Activated T-cell treated with anti-CD3 and anti-CD28 coated beads, Interleukin-2, amount 50 U/mL, for 24 hours (primary cell): ENCODE measurements around the gene SH3BP2.
"Not testable (repeated sequence)": the region's sequence is repeated elsewhere in the genome, so short reads cannot be mapped to it uniquely, and the experiment has no call there.

Source experiments
- DNase-seq: peaks from one replicate; pipeline ENCODE4 v3.0.0-alpha.2; 2020
- H3K27ac Mint-ChIP-seq: 2 replicates; pipeline ENCODE4 v1.8.0; 2020; ENCODE audit warnings: mild to moderate bottlenecking, mixed read lengths
- H3K27me3 Mint-ChIP-seq: 2 replicates; pipeline ENCODE4 v1.8.0; 2020; ENCODE audit warnings: mixed read lengths
- H3K36me3 Mint-ChIP-seq: 2 replicates; pipeline ENCODE4 v1.8.0; 2020; ENCODE audit warnings: low read depth, mixed read lengths
- H3K4me1 Mint-ChIP-seq: 2 replicates; pipeline ENCODE4 v1.8.0; 2020; ENCODE audit warnings: low read depth, mixed read lengths
- H3K4me3 Mint-ChIP-seq: 2 replicates; pipeline ENCODE4 v1.8.0; 2020; ENCODE audit warnings: mild to moderate bottlenecking, moderate library complexity, mixed read lengths
- H3K9me3 Mint-ChIP-seq: 2 replicates; pipeline ENCODE4 v1.8.0; 2020; ENCODE audit warnings: mixed read lengths

The SH3BP2 gene

GRCh38 chr4:2756691-2757350, 36.1 kb upstream of the SH3BP2 start:
- Mint-ChIP-seq H3K4me3 (peak overlapping the region; percentile 68), H3K36me3 (peaks cover 25% of the 10 kb centered on the region), H3K9me3 (no peaks in the 10 kb centered on the region), H3K27me3 (no peaks in the 10 kb centered on the region), H3K27ac (peak overlapping the region; percentile 59), H3K4me1 (peaks cover 36% of the 10 kb centered on the region)
- DNase-seq: no peak

- H3K4me1 Mint-ChIP-seq: peaks cover 35% of the 10 kb centered on the region
Measured at GRCh38 chr4:2757426-2757825, 35.5 kb upstream of the SH3BP2 start.

GRCh38 chr4:2761035-2761923, 31.6 kb upstream of the SH3BP2 start:
- no peaks in the 10 kb centered on the region for H3K36me3 Mint-ChIP-seq
- no peaks in the 10 kb centered on the region for H3K27me3 Mint-ChIP-seq
- DNase-seq: peak; percentile 45
- no peak overlapping the region for H3K27ac Mint-ChIP-seq
- H3K4me3 Mint-ChIP-seq: no peak overlapping the region
- peaks cover 23% of the 10 kb centered on the region for H3K4me1 Mint-ChIP-seq
- H3K9me3 Mint-ChIP-seq: no peaks in the 10 kb centered on the region

More at GRCh38 chr4:2757426-2757825, 35.5 kb upstream of the SH3BP2 start:
- Mint-ChIP-seq H3K27me3 (no peaks in the 10 kb centered on the region), H3K4me3 (peak overlapping the region; percentile 37), H3K9me3 (no peaks in the 10 kb centered on the region), H3K36me3 (peaks cover 20% of the 10 kb centered on the region), H3K27ac (no peak overlapping the region)
- no peak for DNase-seq

GRCh38 chr4:2762048-2762447, 30.8 kb upstream of the SH3BP2 start:
- H3K4me1 Mint-ChIP-seq: peaks cover 18% of the 10 kb centered on the region
- DNase-seq: no peak
- no peaks in the 10 kb centered on the region for H3K9me3 Mint-ChIP-seq
- H3K27me3 Mint-ChIP-seq: no peaks in the 10 kb centered on the region
- no peaks in the 10 kb centered on the region for H3K36me3 Mint-ChIP-seq
- no peak overlapping the region for H3K4me3 Mint-ChIP-seq
- no peak overlapping the region for H3K27ac Mint-ChIP-seq

- DNase-seq: not testable (repeated sequence)
Measured at GRCh38 chr4:2762486-2763370, 30.2 kb upstream of the SH3BP2 start.

GRCh38 chr4:2763511-2763967, 29.3 kb upstream of the SH3BP2 start:
- Mint-ChIP-seq H3K9me3 (no peaks in the 10 kb centered on the region), H3K27me3 (no peaks in the 10 kb centered on the region), H3K4me1 (peaks cover 16% of the 10 kb centered on the region), H3K27ac (no peak overlapping the region), H3K36me3 (no peaks in the 10 kb centered on the region), H3K4me3 (peak overlapping the region; percentile 47)
- DNase-seq: no peak

More at GRCh38 chr4:2762486-2763370, 30.2 kb upstream of the SH3BP2 start:
- peaks cover 16% of the 10 kb centered on the region for H3K4me1 Mint-ChIP-seq
- H3K36me3 Mint-ChIP-seq, H3K27me3 Mint-ChIP-seq, H3K9me3 Mint-ChIP-seq, H3K4me3 Mint-ChIP-seq, H3K27ac Mint-ChIP-seq: not testable (repeated sequence)

GRCh38 chr4:2765832-2766526, 26.9 kb upstream of the SH3BP2 start:
- H3K4me3 Mint-ChIP-seq: no peak overlapping the region
- H3K4me1 Mint-ChIP-seq: peaks cover 20% of the 10 kb centered on the region
- H3K27me3 Mint-ChIP-seq: no peaks in the 10 kb centered on the region
- no peak overlapping the region for H3K27ac Mint-ChIP-seq
- H3K9me3 Mint-ChIP-seq: peaks cover 4% of the 10 kb centered on the region
- no peak for DNase-seq
- no peaks in the 10 kb centered on the region for H3K36me3 Mint-ChIP-seq

- no peaks in the 10 kb centered on the region for H3K27me3 Mint-ChIP-seq
- DNase-seq: no peak
- no peak overlapping the region for H3K4me3 Mint-ChIP-seq
- no peaks in the 10 kb centered on the region for H3K36me3 Mint-ChIP-seq
- H3K4me1 Mint-ChIP-seq: peaks cover 19% of the 10 kb centered on the region
- peaks cover 8% of the 10 kb centered on the region for H3K9me3 Mint-ChIP-seq
- H3K27ac Mint-ChIP-seq: no peak overlapping the region
Measured at GRCh38 chr4:2767046-2767704, 25.7 kb upstream of the SH3BP2 start.

- Mint-ChIP-seq H3K4me3 (no peak overlapping the region), H3K9me3 (peaks cover 8% of the 10 kb centered on the region), H3K27me3 (no peaks in the 10 kb centered on the region), H3K4me1 (peaks cover 17% of the 10 kb centered on the region), H3K27ac (no peak overlapping the region), H3K36me3 (no peaks in the 10 kb centered on the region)
- DNase-seq: no peak
Measured at GRCh38 chr4:2767705-2768074, 25.2 kb upstream of the SH3BP2 start.

GRCh38 chr4:2768124-2768523, 24.8 kb upstream of the SH3BP2 start:
- Mint-ChIP-seq H3K27me3 (no peaks in the 10 kb centered on the region), H3K36me3 (no peaks in the 10 kb centered on the region), H3K27ac (no peak overlapping the region), H3K4me3 (no peak overlapping the region), H3K4me1 (peaks cover 17% of the 10 kb centered on the region), H3K9me3 (peaks cover 8% of the 10 kb centered on the region)
- DNase-seq: no peak

- peaks cover 14% of the 10 kb centered on the region for H3K4me1 Mint-ChIP-seq
- H3K4me3 Mint-ChIP-seq: no peak overlapping the region
- DNase-seq: no peak
- no peaks in the 10 kb centered on the region for H3K27me3 Mint-ChIP-seq
- H3K36me3 Mint-ChIP-seq: no peaks in the 10 kb centered on the region
- peaks cover 8% of the 10 kb centered on the region for H3K9me3 Mint-ChIP-seq
- no peak overlapping the region for H3K27ac Mint-ChIP-seq
Measured at GRCh38 chr4:2768921-2769336, 24.0 kb upstream of the SH3BP2 start.

- no peak for DNase-seq
- H3K36me3 Mint-ChIP-seq: no peaks in the 10 kb centered on the region
- no peak overlapping the region for H3K4me3 Mint-ChIP-seq
- peaks cover 8% of the 10 kb centered on the region for H3K9me3 Mint-ChIP-seq
- peak overlapping the region; percentile 34 for H3K27ac Mint-ChIP-seq
- peaks cover 9% of the 10 kb centered on the region for H3K4me1 Mint-ChIP-seq
- H3K27me3 Mint-ChIP-seq: no peaks in the 10 kb centered on the region
Measured at GRCh38 chr4:2771264-2771663, 21.6 kb upstream of the SH3BP2 start.

- not testable (repeated sequence) for H3K27ac Mint-ChIP-seq, H3K27me3 Mint-ChIP-seq, H3K36me3 Mint-ChIP-seq, H3K4me3 Mint-ChIP-seq
- peaks cover 19% of the 10 kb centered on the region for H3K4me1 Mint-ChIP-seq
- peaks cover 18% of the 10 kb centered on the region for H3K9me3 Mint-ChIP-seq
- peak; percentile 6 for DNase-seq
Measured at GRCh38 chr4:2780643-2781042, 12.2 kb upstream of the SH3BP2 start.
